ENCODE measurements around the gene SOX6.

The SOX6 gene

GRCh38 chr11:16158426-16158994 lies 197.8 kb downstream of the SOX6 start:
- no peak overlapping the region for H3K27ac ChIP-seq
- H3K27me3 ChIP-seq (replicated peaks): no peaks in the 10 kb centered on the region
- in situ Hi-C loops (cut with HindIII; ENCODE audit: low pct_ligation_motif_present, low sequenced_read_pairs): no loop called here
- no peaks in the 10 kb centered on the region for H3K36me3 ChIP-seq (replicated peaks)
- no peak overlapping the region for H3K4me3 ChIP-seq (ENCODE audit: low read depth, low read length)
- no peak for DNase-seq
- TF ChIP-seq CTCF (IDR thresholded peaks at IDR 0.05; ENCODE audit: low read depth, low read length, missing control alignments): no peak

GRCh38 chr11:16157327-16157726 lies 199.0 kb downstream of the SOX6 start:
- no peak for TF ChIP-seq CTCF (IDR thresholded peaks at IDR 0.05; ENCODE audit: low read depth, low read length, missing control alignments)
- in situ Hi-C loops (cut with HindIII; ENCODE audit: low pct_ligation_motif_present, low sequenced_read_pairs): no loop called here
- DNase-seq: no peak
- H3K36me3 ChIP-seq (replicated peaks): no peaks in the 10 kb centered on the region
- no peak overlapping the region for H3K27ac ChIP-seq
- no peaks in the 10 kb centered on the region for H3K27me3 ChIP-seq (replicated peaks)
- no peak overlapping the region for H3K4me3 ChIP-seq (ENCODE audit: low read depth, low read length)

- no peaks in the 10 kb centered on the region for H3K36me3 ChIP-seq (replicated peaks)
- TF ChIP-seq CTCF (IDR thresholded peaks at IDR 0.05; ENCODE audit: low read depth, low read length, missing control alignments): no peak
- H3K27ac ChIP-seq: no peak overlapping the region
- H3K27me3 ChIP-seq (replicated peaks): no peaks in the 10 kb centered on the region
- H3K4me3 ChIP-seq (ENCODE audit: low read depth, low read length): no peak overlapping the region
- DNase-seq: no peak
- in situ Hi-C loops (cut with HindIII; ENCODE audit: low pct_ligation_motif_present, low sequenced_read_pairs): no loop called here
Measured at GRCh38 chr11:16155448-16155847, 200.9 kb downstream of the SOX6 start.

- Histone ChIP-seq H3K27ac (no peak overlapping the region), H3K36me3 (replicated peaks) (no peaks in the 10 kb centered on the region), H3K27me3 (replicated peaks) (no peaks in the 10 kb centered on the region), H3K4me3 (ENCODE audit: low read depth, low read length) (no peak overlapping the region)
- in situ Hi-C loops (cut with HindIII; ENCODE audit: low pct_ligation_motif_present, low sequenced_read_pairs): no loop called here
- no peak for DNase-seq
- no peak for TF ChIP-seq CTCF (IDR thresholded peaks at IDR 0.05; ENCODE audit: low read depth, low read length, missing control alignments)
Measured at GRCh38 chr11:16154715-16155396, 201.5 kb downstream of the SOX6 start.

- H3K27me3 ChIP-seq (replicated peaks): no peaks in the 10 kb centered on the region
- no peak for DNase-seq
- no peak overlapping the region for H3K27ac ChIP-seq
Measured at GRCh38 chr11:16153951-16154350, 202.4 kb downstream of the SOX6 start.

More at GRCh38 chr11:16153951-16154350, 202.4 kb downstream of the SOX6 start:
- Histone ChIP-seq H3K36me3 (replicated peaks) (no peaks in the 10 kb centered on the region), H3K4me3 (ENCODE audit: low read depth, low read length) (no peak overlapping the region)
- in situ Hi-C loops (cut with HindIII; ENCODE audit: low pct_ligation_motif_present, low sequenced_read_pairs): no loop called here
- TF ChIP-seq CTCF (IDR thresholded peaks at IDR 0.05; ENCODE audit: low read depth, low read length, missing control alignments): no peak

Measured in brain microvascular endothelial cell (primary cell).